GM12801 (cell line): ENCODE measurements around the gene LHFPL2.

Source experiments
- TF ChIP-seq, protein P1 (sequence below): IDR thresholded peaks from one replicate; pipeline ENCODE4 v1.5.1; 2011; ENCODE audit warnings: control low read depth; ENCODE audit not compliant: insufficient read length; ENCODE audit errors: extremely low read depth

LHFPL2 gene

DNA sequence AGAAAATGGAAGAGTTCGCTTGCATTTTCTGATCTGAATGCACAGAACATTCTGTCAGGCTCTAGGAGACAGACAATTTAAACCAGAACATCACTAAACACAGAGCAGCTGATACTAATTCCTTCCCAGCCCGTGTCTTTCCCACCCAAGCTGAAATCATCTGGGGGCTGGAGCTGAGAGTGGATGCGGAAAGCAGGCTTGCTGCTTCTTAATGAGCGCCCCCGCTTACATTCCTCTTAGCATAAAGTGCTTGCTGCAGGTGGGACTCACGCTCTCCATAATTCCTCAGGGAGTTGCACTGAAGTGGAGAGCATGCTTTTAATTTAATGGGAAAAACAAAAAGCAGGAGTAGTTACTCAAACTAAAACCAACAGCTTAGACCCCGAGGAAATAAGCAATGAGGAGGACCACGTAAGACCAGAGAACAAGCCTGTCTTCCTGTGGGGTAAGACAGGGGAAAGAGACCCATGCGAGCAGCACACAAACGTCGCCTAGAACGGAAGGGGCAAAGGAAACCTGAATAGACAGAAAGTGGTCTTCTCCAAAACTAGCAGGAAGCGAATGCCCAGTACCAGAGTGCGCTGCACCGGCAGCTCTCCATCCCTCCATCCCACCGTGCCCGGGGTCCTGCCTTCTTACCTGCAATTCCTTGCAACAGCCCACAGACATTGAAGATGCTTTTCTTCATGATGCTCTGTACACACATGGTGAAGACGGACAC lies 139.3 kb downstream of the LHFPL2 start:
- TF ChIP-seq, protein P1, sequence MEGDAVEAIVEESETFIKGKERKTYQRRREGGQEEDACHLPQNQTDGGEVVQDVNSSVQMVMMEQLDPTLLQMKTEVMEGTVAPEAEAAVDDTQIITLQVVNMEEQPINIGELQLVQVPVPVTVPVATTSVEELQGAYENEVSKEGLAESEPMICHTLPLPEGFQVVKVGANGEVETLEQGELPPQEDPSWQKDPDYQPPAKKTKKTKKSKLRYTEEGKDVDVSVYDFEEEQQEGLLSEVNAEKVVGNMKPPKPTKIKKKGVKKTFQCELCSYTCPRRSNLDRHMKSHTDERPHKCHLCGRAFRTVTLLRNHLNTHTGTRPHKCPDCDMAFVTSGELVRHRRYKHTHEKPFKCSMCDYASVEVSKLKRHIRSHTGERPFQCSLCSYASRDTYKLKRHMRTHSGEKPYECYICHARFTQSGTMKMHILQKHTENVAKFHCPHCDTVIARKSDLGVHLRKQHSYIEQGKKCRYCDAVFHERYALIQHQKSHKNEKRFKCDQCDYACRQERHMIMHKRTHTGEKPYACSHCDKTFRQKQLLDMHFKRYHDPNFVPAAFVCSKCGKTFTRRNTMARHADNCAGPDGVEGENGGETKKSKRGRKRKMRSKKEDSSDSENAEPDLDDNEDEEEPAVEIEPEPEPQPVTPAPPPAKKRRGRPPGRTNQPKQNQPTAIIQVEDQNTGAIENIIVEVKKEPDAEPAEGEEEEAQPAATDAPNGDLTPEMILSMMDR = no peak

DNA sequence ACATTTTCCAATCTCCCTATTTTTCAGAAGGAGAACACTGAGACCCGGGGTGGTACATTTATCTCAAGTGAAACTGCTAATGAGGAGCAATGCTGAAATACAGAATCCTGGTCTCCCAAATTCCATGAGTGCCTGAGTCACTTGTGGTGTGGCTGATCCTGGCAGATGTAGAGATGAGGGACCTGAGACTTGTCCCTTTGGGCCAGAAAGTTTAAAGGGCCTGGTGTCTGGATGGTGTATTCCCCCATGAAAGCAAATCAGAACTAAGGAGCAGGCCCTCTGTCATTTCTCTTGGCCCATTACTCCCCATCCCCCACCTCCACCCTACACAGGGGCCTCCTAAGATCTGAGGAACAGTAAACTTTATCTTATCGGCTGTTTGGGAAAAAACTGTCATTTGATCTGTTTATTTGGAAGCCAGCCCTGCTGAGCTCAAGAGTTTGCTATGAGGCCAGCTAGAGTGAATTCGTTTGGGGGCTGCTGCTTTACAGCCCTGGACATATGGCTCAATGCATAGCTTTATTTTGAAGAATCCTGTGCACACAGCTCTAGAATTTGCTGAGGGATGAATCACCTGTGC lies 140.3 kb downstream of the LHFPL2 start:
- TF ChIP-seq, protein P1 = no peak

DNA sequence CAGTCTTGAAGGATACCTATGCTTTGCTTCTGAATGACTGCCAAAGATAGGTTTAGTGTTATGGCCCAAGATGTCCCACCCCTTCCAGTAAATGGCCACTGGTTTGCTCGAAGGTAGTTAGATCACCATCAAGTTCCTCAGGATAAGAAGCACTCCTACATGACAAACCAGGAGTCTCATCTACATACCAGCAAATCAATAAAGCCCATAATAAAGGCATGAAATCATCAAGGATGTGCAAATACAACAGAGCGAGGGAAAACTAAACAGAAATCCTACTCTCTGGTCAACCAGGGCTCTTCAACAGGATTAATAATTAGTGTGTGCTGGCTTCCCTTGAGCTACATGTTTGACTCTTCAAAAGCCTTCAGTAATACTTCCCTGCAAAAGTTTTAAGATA lies 141.0 kb downstream of the LHFPL2 start:
- TF ChIP-seq, protein P1 = no peak

DNA sequence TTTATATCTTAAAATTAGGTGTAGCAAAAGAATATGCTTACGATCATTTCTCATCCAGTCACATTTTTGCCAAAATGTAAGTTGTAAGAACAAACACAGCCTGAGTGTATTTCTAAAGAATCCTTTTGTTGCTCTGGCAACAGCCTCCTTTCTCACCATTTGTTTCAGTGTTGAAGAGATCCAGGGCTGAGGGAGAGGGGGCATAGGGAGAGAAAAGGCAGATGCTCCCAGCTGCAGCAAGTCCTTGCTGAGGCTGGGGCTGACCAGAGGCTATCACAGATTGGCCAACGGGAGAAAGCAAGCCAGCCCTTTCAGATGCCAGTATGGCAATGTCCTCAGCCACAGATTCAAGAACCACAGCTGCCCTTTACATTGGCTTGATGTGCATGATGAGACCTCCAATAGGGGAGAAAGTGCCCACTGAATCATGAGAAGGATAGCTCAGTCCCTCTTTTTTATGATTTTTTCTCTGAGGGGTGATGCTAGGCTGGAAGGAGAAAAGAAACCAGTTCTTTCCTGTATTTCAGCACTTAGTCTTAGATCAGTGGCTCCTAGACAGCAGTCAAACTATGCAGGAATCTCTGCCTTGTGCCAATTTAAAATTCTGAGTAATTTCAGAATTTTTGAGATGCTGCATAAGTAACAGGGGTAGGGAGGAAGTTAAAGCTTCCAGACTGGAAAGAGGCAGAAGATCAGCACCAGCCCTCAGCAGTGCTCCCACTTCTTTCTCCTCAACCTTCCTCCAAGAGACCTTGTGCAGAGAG lies 142.1 kb downstream of the LHFPL2 start:
- TF ChIP-seq, protein P1 = no peak

DNA sequence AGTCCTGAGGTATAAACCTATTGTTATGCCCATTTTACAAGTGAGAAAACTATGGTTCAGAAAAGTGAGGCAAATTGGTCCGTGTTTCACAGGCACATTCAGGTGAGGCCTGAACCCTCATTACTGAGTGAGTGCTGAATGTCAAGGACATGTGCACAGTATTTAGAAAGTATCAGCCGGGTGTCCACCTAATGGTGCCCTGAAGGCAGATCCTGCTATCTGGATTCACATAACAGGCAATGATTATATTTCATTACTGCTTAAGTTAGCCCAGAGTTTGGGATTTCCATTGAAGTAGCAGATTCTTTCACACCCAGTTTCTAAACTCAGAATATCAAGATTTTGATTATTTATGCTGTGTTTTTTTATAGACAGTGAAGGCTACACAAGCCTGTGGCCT lies 142.7 kb downstream of the LHFPL2 start:
- TF ChIP-seq, protein P1 = no peak

DNA sequence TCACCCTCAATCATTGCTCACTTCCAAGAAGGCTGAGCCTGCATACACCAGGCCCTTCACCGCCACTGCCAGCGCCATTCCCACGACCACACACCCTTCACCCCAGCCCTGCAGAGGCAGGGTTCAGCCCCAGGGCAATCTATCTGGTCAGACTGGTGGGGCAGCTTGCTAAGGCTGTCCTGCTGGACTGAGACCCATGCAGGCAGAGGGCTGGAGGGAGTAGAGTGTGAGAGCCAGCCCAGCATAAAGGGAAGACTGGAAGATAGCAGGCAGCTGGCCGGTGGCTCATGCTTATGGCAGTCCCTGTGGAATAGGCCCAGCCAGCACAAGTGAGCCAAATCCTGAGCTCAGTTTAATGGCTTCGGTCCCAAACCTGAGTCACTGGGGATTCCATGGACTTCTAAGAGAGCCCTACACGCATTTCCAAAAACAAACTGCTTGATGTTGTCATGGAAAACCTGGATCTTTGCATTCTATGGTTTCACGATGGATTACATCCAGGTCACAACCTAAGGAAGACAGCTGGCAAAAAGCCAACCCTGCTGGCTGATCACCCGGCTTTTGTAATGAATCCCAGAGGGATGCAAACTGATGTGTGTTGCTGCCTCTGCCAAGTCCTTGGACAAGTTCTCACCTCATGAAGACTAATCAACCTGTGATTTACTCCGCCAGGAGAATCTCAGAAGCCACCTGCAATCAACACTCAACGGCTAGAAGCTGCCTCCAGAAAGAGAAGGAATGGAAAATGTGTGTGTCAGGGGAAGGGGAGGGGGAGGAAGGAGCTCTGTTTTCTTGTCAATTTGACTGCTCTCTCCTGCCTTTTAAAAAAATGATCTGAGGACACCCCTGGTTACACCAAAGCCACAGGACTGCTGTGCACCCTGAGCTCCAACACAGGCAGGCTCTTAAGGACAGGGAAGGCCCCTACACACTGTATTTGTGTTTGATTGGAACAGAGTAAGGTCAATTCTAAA lies 143.6 kb downstream of the LHFPL2 start:
- TF ChIP-seq, protein P1 = no peak
